H1 (cell line): ENCODE results near the gene TET2. TPM values are rescaled to one million over a fixed set of nuclear protein-coding genes. Genes with fewer than 3 reads are reported as not detected.

Source experiments
- CTCF ChIA-PET: fragments of 300-600 bp; sonication (Branson Sonifier 250); formaldehyde crosslinking; loops from one replicate; lab custom pipeline; 2021; ENCODE audit not compliant: partially characterized antibody; lab: Charles Lee
- POLR2A ChIA-PET: fragments of 300-600 bp; sonication (Branson Sonifier 250); formaldehyde crosslinking; loops from one replicate; lab custom pipeline; 2021; ENCODE audit warnings: inconsistent platforms; ENCODE audit not compliant: partially characterized antibody; lab: Charles Lee
- DNase-seq, 2 experiments: peaks; one replicate each; pipeline versions ENCODE4 v3.0.0 to v3.0.0-alpha.2; 2010 to 2022; ENCODE audit warnings: low spot score in 2 of 2, low read depth in 1 of 2, mixed read lengths in 1 of 2
- FAIRE-seq: peaks from 2 replicates; lab custom pipeline; 2011; peaks lifted over from hg19 to GRCh38; lab: Jason Lieb, UNC
- H2AFZ ChIP-seq: 2 replicates; pipeline ENCODE4 v1.8.1; 2012; ENCODE audit warnings: low read length, inconsistent platforms
- H2AK5ac ChIP-seq: 2 replicates; pipeline ENCODE4 v1.6.1; 2013; ENCODE audit warnings: low read depth, low read length
- H2BK120ac ChIP-seq: replicated peaks from 2 replicates; pipeline ENCODE3; 2013; ENCODE audit warnings: low read depth, low read length, inconsistent platforms
- H2BK12ac ChIP-seq: 2 replicates; pipeline ENCODE4 v1.6.1; 2013; ENCODE audit warnings: low read depth, low read length
- H2BK15ac ChIP-seq: 2 replicates; pipeline ENCODE4 v1.6.1; 2013; ENCODE audit warnings: low read length
- H2BK20ac ChIP-seq: 2 replicates; pipeline ENCODE4 v1.6.1; 2013; ENCODE audit warnings: low read length
- H2BK5ac ChIP-seq: 2 replicates; pipeline ENCODE4 v1.6.1; 2013; ENCODE audit warnings: low read depth, low read length
- H3K14ac ChIP-seq: 2 replicates; pipeline ENCODE4 v1.6.1; 2013; ENCODE audit warnings: inconsistent platforms; ENCODE audit not compliant: insufficient read length
- H3K18ac ChIP-seq: 2 replicates; pipeline ENCODE4 v1.6.1; 2013; ENCODE audit warnings: low read length; ENCODE audit errors: extremely low read depth
- H3K23ac ChIP-seq: 2 replicates; pipeline ENCODE4 v1.6.1; 2013; ENCODE audit warnings: inconsistent platforms; ENCODE audit not compliant: insufficient read length
- H3K23me2 ChIP-seq: 2 replicates; pipeline ENCODE4 v1.6.1; 2013; ENCODE audit warnings: low read depth, low read length
- H3K27ac ChIP-seq: 2 replicates; pipeline ENCODE4 v1.6.1; 2011; ENCODE audit warnings: low read depth, low read length, inconsistent platforms
- H3K27me3 ChIP-seq, 4 experiments: replicated peaks in 1 of 4; 1 replicate in 1 of 4; 2 replicates in 3 of 4; pipeline versions ENCODE4 v1.6.1 to v1.8.1; 2011 to 2013; ENCODE audit warnings: low read length in 3 of 4, mild to moderate bottlenecking in 3 of 4, inconsistent platforms in 2 of 4, mixed read lengths in 2 of 4, moderate library complexity in 1 of 4; ENCODE audit not compliant: control insufficient read depth in 3 of 4, insufficient read depth in 3 of 4; ENCODE audit errors: extremely low read depth in 1 of 4
- H3K36me3 ChIP-seq, 4 experiments: 2 replicates each; pipeline versions ENCODE4 v1.6.1 to v1.8.1; 2011 to 2013; ENCODE audit warnings: mild to moderate bottlenecking in 4 of 4, low read length in 3 of 4, moderate library complexity in 2 of 4, control low read depth in 1 of 4, inconsistent platforms in 1 of 4; ENCODE audit not compliant: insufficient read depth in 4 of 4, control insufficient read depth in 2 of 4
- H3K4ac ChIP-seq: replicated peaks from 2 replicates; pipeline ENCODE3; 2013; ENCODE audit warnings: low read length, low read depth, mixed read lengths, inconsistent platforms; ENCODE audit not compliant: insufficient read length
- H3K4me1 ChIP-seq, 4 experiments: replicated peaks in 1 of 4; 1 replicate in 1 of 4; 2 replicates in 3 of 4; pipeline versions ENCODE4 v1.6.1 to v1.8.1; 2011 to 2013; ENCODE audit warnings: low read length in 3 of 4, inconsistent platforms in 2 of 4, mixed read lengths in 1 of 4; ENCODE audit not compliant: insufficient read depth in 4 of 4, control insufficient read depth in 3 of 4
- H3K4me2 ChIP-seq, 2 experiments: 2 replicates each; pipeline versions ENCODE4 v1.6.1 to v1.8.1; 2011 to 2013; ENCODE audit warnings: low read depth in 2 of 2, low read length in 2 of 2, control low read depth in 1 of 2, inconsistent platforms in 1 of 2, mild to moderate bottlenecking in 1 of 2; ENCODE audit not compliant: insufficient read depth in 1 of 2
- H3K4me3 ChIP-seq, 4 experiments: fragments of 200-600, 300-600 bp in 1 of 4; sonication (generic), shearing (Covaris generic), sonication (Bioruptor Twin) in 1 of 4; 2 replicates each; pipeline versions ENCODE4 v1.5.1 to v1.8.1; 2011 to 2016; ENCODE audit warnings: low read length in 4 of 4, low read depth in 3 of 4, control low read depth in 2 of 4, inconsistent platforms in 2 of 4, mild to moderate bottlenecking in 2 of 4, mixed read lengths in 1 of 4, moderate library complexity in 1 of 4; ENCODE audit not compliant: insufficient read depth in 2 of 4; ENCODE audit errors: extremely low read depth in 1 of 4
- H3K56ac ChIP-seq: replicated peaks from 2 replicates; pipeline ENCODE3; 2013; ENCODE audit warnings: low read depth, mild to moderate bottlenecking, mixed read lengths, low read length, inconsistent platforms; ENCODE audit not compliant: insufficient read length
- H3K79me1 ChIP-seq: 2 replicates; pipeline ENCODE4 v1.6.1; 2013; ENCODE audit warnings: low read depth, low read length, control low read depth
- H3K79me2 ChIP-seq, 2 experiments: 2 replicates each; pipeline versions ENCODE4 v1.6.1 to v1.8.1; 2012 to 2013; ENCODE audit warnings: low read length in 2 of 2, mild to moderate bottlenecking in 2 of 2, inconsistent platforms in 1 of 2; ENCODE audit not compliant: insufficient read depth in 2 of 2, control insufficient read depth in 1 of 2
- H3K9ac ChIP-seq, 4 experiments: replicated peaks in 1 of 4; 1 replicate in 1 of 4; 2 replicates in 3 of 4; pipeline versions ENCODE4 v1.6.1 to v1.8.1; 2011 to 2013; ENCODE audit warnings: low read depth in 3 of 4, low read length in 3 of 4, control low read depth in 2 of 4, mild to moderate bottlenecking in 2 of 4, moderate library complexity in 2 of 4, inconsistent platforms in 1 of 4; ENCODE audit errors: extremely low read depth in 1 of 4
- H3K9me3 ChIP-seq, 2 experiments: 2 replicates each; pipeline versions ENCODE4 v1.6.1 to v1.8.1; 2012 to 2013; ENCODE audit warnings: mild to moderate bottlenecking in 2 of 2, moderate library complexity in 2 of 2, control low read depth in 1 of 2, inconsistent platforms in 1 of 2, low read depth in 1 of 2, low read length in 1 of 2, mixed read lengths in 1 of 2; ENCODE audit not compliant: insufficient read depth in 2 of 2
- H4K20me1 ChIP-seq, 2 experiments: replicated peaks in 1 of 2; 2 replicates each; pipeline versions ENCODE3 to v1.8.1; 2011 to 2013; ENCODE audit warnings: inconsistent platforms in 2 of 2, low read length in 2 of 2, mild to moderate bottlenecking in 1 of 2; ENCODE audit not compliant: insufficient read depth in 2 of 2, control insufficient read depth in 1 of 2
- H4K5ac ChIP-seq: 2 replicates; pipeline ENCODE4 v1.6.1; 2013; ENCODE audit warnings: low read length, low read depth, mixed read lengths, inconsistent platforms; ENCODE audit not compliant: insufficient read length
- H4K8ac ChIP-seq: 2 replicates; pipeline ENCODE4 v1.8.0; 2013; ENCODE audit warnings: mild to moderate bottlenecking, moderate library complexity, low read length, inconsistent platforms; ENCODE audit not compliant: insufficient read depth; ENCODE audit errors: extremely low read depth
- H4K91ac ChIP-seq: replicated peaks from 2 replicates; pipeline ENCODE3; 2013; ENCODE audit warnings: low read length, mixed read lengths, inconsistent platforms; ENCODE audit not compliant: insufficient read length
- BACH1 ChIP-seq: IDR thresholded peaks from 2 replicates; pipeline ENCODE4 v1.6.1; 2012; ENCODE audit warnings: low read length, improper control_type of control experiment
- CEBPB ChIP-seq: IDR thresholded peaks from 2 replicates; pipeline ENCODE4 v1.6.1; 2012; ENCODE audit warnings: low read depth, low read length
- CHD2 ChIP-seq: IDR thresholded peaks from 2 replicates; pipeline ENCODE4 v1.6.1; 2012; ENCODE audit warnings: low read length, improper control_type of control experiment
- CTBP2 ChIP-seq: IDR thresholded peaks from 2 replicates; pipeline ENCODE4 v1.7.0; 2011; ENCODE audit warnings: borderline replicate concordance, mild to moderate bottlenecking, moderate library complexity, mixed read lengths, low read length; ENCODE audit not compliant: insufficient read depth, insufficient read length
- GABPA ChIP-seq: IDR thresholded peaks from 2 replicates; pipeline ENCODE4 v1.6.1; 2011; ENCODE audit warnings: mild to moderate bottlenecking, low read length, moderate library complexity, borderline replicate concordance; ENCODE audit not compliant: insufficient read depth
- HDAC6 ChIP-seq: IDR thresholded peaks from one replicate; pipeline ENCODE4 v1.7.1; 2012; ENCODE audit warnings: low read depth, mild to moderate bottlenecking, inconsistent platforms, low read length, moderate library complexity
- JUN ChIP-seq: IDR thresholded peaks from 2 replicates; pipeline ENCODE4 v1.6.1; 2011; ENCODE audit warnings: low read depth, mild to moderate bottlenecking, improper control_type of control experiment, low read length
- RBBP5 ChIP-seq: IDR thresholded peaks from 2 replicates; pipeline ENCODE4 v1.7.1; 2012; ENCODE audit warnings: low read depth, mild to moderate bottlenecking, inconsistent platforms, low read length, moderate library complexity, borderline replicate concordance
- SAP30 ChIP-seq: fragments of 300-600 bp; sonication (generic); IDR thresholded peaks from 2 replicates; pipeline ENCODE4 v1.7.1; 2012; ENCODE audit warnings: low read length, moderate library complexity, mild to moderate bottlenecking, inconsistent platforms; ENCODE audit not compliant: insufficient read depth, insufficient replicate concordance
- SIRT6 ChIP-seq: IDR thresholded peaks from one replicate; pipeline ENCODE4 v1.7.1; 2012; ENCODE audit warnings: low read length, inconsistent platforms
- SP4 ChIP-seq: IDR thresholded peaks from 2 replicates; pipeline ENCODE4 v1.6.1; 2012; ENCODE audit warnings: low read length, inconsistent platforms
- TBP ChIP-seq: IDR thresholded peaks from 2 replicates; pipeline ENCODE4 v1.6.1; 2011; ENCODE audit warnings: low read depth, low read length, improper control_type of control experiment
- WGBS, 2 experiments: shearing (Covaris generic) in 1 of 2; methylation state at CpG; one replicate each; pipeline versions ENCODE4 v1.1.6 to v1.1.7; 2013 to 2015; ENCODE audit warnings: low lambda C conversion rate in 2 of 2, mixed read lengths in 2 of 2, inconsistent platforms in 1 of 2, low coverage in 1 of 2, missing lambda C conversion rate in 1 of 2; ENCODE audit not compliant: insufficient replicate concordance in 2 of 2, insufficient coverage in 1 of 2, insufficient read length in 1 of 2; ENCODE audit errors: extremely low coverage in 1 of 2, missing lambda C conversion rate in 1 of 2; 5-methylcytosine and 5-hydroxymethylcytosine counted together
- polyA plus RNA-seq, 7 experiments: library from polyadenylated mRNA; depleted of rRNA in 3 of 7; stranded (reverse) in 5 of 7; unstranded in 2 of 7; fragments of >200 nt in 5 of 7; fragments of 200-250 nt in 2 of 7; gene quantifications; 1 replicate in 5 of 7; 2 replicates in 1 of 7; 4 replicates in 1 of 7; pipeline versions ENCODE4 v1.2.1 to v1.2.3, GENCODE V29; 2011 to 2013; ENCODE audit warnings: missing spikeins in 2 of 7, mixed read lengths in 2 of 7
- total RNA-seq: library from RNA; stranded (reverse); fragmentation: NEBNext Ultra II Directional; extraction: Animal tissue kit (Norgen Biotek cat#: 25700); gene quantifications from 2 replicates; pipeline ENCODE4 v1.2.1, GENCODE V29; 2021
- TF ChIP-seq, protein P1 (sequence below): IDR thresholded peaks from 2 replicates; pipeline ENCODE4 v1.6.1; 2012; ENCODE audit warnings: low read length, inconsistent platforms

The TET2 gene
- total and polyA plus RNA-seq, 2 of the 8 experiments (the other 6 are each of a cell fraction or from before 2014, with no cell fraction given) = 1.0 to 2.6 TPM

DNA sequence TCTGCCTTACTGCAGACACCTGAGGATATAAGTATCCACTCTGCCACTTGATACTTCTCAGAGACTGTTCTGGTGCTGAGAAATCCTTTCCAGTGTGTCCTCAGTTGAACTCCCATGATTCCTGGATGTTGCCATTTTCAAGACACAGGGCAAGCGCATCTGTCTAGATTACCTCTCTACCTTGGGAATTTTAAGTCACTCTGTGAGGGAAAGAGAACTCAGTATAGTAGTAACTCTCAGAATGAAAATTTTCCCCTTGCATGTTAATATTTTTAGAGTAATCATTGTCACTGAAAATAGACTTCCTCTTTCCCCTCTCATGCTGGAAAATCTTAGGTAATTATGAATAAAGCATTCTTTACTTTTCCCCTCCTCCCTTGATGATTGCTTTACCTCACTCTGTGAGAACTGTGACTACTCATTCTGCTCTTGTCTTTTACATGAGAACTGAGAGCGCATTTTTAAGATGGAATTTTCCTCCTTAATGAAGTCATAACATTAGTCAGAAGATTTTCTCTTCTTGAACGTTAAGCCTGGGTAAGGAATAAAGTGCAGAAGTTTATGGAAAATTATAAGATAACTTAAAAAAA lies 45.0 kb downstream of the TET2 start:
- no peak for FAIRE-seq
- no peak for DNase-seq
- no peaks in the 10 kb centered on the region for H3K36me3 ChIP-seq
- H4K20me1 ChIP-seq = no peaks in the 10 kb centered on the region
- no peak overlapping the region for H2AFZ ChIP-seq
- POLR2A ChIA-PET = no interaction called here
- H3K23me2 ChIP-seq = no peaks in the 10 kb centered on the region
- WGBS, 2 experiments = 60% methylated on average over 3 of the region's 3 CpGs; no CpG with 5 or more reads in 1 of the 2 experiments
- no peak overlapping the region for H3K4ac ChIP-seq
- no peak overlapping the region for H2BK5ac ChIP-seq
- no peak overlapping the region for H3K4me3 ChIP-seq
- no peak overlapping the region for H2BK120ac ChIP-seq
- H3K23ac ChIP-seq = no peak overlapping the region
- CTCF ChIA-PET = no interaction called here
- H3K9me3 ChIP-seq = no peaks in the 10 kb centered on the region
- no peaks in the 10 kb centered on the region for H3K27me3 ChIP-seq
- no peak overlapping the region for H4K5ac ChIP-seq
- no peak overlapping the region for H3K14ac ChIP-seq
- H4K91ac ChIP-seq = no peak overlapping the region
- no peak overlapping the region for H3K18ac ChIP-seq
- H2BK15ac ChIP-seq = no peak overlapping the region
- no peak overlapping the region for H3K56ac ChIP-seq
- H2BK12ac ChIP-seq = no peak overlapping the region
- 0 out of 7 replicates have a peak, but pooled peaks cover 0 to 2% (median 0%) of the 10 kb centered on the region in 4 experiments for H3K4me1 ChIP-seq
- no peak overlapping the region for H4K8ac ChIP-seq
- H3K79me1 ChIP-seq = no peaks in the 10 kb centered on the region
- no peak overlapping the region for H3K9ac ChIP-seq
- no peak overlapping the region for H2BK20ac ChIP-seq
- no peak overlapping the region for H3K27ac ChIP-seq
- H3K79me2 ChIP-seq = no peaks in the 10 kb centered on the region
- H2AK5ac ChIP-seq = no peak overlapping the region
- no peak overlapping the region for H3K4me2 ChIP-seq
- TF ChIP-seq SAP30 (no peak), BACH1 (no peak), CEBPB (no peak), TBP (no peak), SP4 (no peak), GABPA (no peak), JUN (no peak), HDAC6 (no peak), RBBP5 (no peak), CHD2 (no peak), SIRT6 (no peak), CTBP2 (no peak)
- TF ChIP-seq, protein P1, sequence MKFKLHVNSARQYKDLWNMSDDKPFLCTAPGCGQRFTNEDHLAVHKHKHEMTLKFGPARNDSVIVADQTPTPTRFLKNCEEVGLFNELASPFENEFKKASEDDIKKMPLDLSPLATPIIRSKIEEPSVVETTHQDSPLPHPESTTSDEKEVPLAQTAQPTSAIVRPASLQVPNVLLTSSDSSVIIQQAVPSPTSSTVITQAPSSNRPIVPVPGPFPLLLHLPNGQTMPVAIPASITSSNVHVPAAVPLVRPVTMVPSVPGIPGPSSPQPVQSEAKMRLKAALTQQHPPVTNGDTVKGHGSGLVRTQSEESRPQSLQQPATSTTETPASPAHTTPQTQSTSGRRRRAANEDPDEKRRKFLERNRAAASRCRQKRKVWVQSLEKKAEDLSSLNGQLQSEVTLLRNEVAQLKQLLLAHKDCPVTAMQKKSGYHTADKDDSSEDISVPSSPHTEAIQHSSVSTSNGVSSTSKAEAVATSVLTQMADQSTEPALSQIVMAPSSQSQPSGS = no peak
